Measurements from ENCODE around the gene C14orf132. TPM values are rescaled to one million over a fixed set of nuclear protein-coding genes. Genes with fewer than 3 reads are reported as not detected.
A peak's percentile ranks its signal among the peaks of the same experiment; 100 is the strongest.

The C14orf132 gene
- total RNA-seq, 1 experiment from 2014 or later = 1.3 TPM

DNA sequence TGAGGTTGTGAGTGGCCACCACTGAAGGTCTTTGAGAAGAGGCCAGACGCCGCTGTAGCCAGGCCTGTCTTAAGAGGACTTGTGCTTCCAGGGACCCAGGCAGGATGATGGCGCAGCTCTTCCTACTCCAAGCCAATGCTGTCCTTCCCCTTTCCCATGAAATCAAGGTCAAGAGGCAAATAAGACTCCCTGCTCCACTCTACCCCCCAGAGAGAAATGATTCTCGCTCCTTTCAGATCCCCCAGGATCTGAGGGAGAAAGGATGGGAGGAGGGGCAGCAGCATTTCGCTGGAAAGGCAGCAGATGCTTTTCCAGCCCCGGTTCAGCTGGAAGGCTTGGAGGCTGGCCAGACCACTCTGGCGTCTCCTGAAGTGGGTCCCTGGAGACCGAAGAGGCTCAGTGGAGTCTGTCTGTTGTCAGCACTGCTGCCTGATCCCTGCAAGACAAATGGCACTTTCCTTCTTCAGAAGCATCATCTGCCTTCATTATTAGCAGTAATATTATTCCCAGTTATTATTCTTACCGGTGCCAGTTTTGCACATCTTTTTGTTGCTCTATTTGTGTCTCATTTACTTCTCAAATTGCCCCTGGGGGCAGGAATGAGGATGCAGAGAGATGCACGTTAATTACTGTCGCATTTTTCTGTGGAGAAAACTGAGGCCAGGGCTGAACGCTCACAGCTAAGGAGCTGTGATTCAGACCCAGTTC lies 51.4 kb downstream of the C14orf132 start:
- DNase-seq (ENCODE audit: low read depth) = no peak
- in situ Hi-C loops (cut with HindIII; ENCODE audit: low pct_unique_long_range_greater_than_20kb, low sequenced_read_pairs) = no loop called here

DNA sequence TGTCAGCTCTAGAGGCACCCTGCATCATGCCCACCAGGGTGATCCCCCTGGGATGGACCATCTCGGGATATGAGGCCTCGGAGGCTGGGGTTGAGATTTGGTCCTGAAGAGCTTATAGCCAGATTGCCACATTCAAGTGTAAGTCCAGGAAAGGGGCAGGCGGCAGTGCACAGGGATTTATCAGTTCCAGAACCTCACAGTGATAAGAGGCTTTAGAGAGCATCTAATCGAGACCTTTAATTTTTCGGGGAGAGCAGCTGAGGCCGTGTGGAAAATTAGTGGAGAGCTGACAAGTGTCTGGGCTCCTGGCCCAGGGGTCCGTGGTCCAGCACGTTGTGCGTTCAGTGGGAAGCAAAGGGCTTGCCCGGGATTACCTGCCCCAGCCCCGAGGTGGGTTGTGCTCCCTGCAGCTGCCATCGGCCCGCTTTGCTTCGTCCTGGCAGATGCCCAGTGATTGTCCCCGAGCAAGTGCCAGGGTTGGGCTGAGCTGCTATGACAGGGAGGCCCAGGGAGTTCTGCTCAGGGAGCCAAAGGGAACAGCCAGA lies 52.1 kb downstream of the C14orf132 start:
- no peak for DNase-seq (ENCODE audit: low read depth)
- in situ Hi-C loops (cut with HindIII; ENCODE audit: low pct_unique_long_range_greater_than_20kb, low sequenced_read_pairs) = no loop called here

DNA sequence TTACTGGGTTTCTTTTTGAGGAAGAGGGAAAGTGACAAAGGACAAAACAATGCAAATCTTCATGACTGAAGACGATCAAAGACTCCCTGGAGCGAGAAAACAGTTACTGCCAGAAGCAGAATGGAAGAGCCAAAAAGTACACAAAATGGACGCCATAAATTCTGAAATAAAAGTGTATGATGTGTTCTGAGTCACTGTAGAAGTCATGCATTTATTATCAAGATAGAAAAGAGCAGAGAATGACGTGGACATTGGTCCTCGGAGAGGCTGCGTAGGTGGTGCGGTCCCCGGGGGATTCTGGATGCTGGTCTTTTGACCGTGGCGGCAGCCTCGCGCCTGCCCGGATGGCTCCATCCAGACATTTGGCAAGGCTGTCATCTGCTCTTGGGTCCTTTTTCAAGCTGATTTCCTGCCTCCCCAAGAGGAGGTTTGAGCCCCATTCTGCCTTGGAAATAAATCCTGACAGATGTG lies 52.8 kb downstream of the C14orf132 start:
- DNase-seq (ENCODE audit: low read depth) = no peak
- in situ Hi-C loops (cut with HindIII; ENCODE audit: low pct_unique_long_range_greater_than_20kb, low sequenced_read_pairs) = no loop called here

DNA sequence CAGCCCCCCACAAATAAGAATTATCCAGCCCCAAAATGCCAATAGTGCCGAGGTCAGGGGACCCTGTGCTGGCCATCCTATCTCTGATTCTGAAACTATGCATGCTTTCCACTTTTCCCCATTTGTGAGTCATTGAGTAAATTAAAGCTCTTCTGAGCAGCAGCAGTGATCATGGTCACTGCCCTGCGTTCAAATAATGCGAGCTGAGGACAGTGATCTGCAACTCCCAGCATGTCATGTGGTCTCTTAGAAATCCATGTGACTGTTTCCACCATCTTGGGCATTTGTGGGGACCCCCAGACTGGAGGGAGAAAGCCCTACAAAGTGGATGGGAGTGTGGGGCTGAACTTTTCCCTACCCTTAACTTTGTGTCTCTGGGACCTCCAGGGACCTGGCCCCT lies 53.8 kb downstream of the C14orf132 start:
- DNase-seq (ENCODE audit: low read depth) = no peak
- in situ Hi-C loops (cut with HindIII; ENCODE audit: low pct_unique_long_range_greater_than_20kb, low sequenced_read_pairs) = no loop called here

DNA sequence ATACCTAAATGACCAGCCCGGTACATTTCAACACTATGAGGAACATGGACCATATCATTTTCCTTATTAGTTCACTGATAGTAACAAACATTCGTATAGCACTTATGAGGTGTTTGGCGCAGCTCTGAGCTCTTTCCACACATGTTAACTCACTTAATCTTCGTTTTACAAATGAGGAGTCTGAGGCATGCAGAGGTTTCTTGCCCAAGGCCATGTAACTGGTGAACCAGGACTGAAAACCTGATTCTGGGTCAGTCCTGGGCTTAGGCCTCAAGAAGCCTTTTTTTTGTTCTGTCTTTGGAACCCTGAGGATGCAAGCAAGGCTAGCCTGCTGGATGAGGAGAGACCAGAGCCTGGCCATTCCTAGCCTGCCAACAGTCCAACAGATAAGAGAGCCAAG lies 55.0 kb downstream of the C14orf132 start:
- no peak for DNase-seq (ENCODE audit: low read depth)
- in situ Hi-C loops (cut with HindIII; ENCODE audit: low pct_unique_long_range_greater_than_20kb, low sequenced_read_pairs) = no loop called here

DNA sequence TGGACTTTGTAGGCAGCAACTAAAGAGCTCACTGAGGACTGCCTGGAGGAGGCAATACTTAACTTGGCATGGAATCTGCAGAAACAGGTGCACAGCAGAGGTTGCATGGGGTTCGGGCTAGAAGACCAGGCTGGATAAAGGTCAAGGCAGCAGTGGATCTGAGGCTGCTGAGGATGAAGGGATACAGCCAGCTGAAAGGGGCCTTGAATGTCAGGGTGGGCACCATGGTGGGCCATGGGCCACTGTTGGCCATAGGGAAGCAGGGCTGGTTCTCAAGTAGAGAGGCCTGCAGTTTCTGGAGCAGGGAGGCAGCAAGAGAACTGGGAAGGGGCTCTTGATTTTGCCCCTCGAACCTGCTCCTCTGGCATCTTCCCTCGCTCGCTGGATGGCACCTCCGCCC lies 55.5 kb downstream of the C14orf132 start:
- DNase-seq (ENCODE audit: low read depth) = no peak
- in situ Hi-C loops (cut with HindIII; ENCODE audit: low pct_unique_long_range_greater_than_20kb, low sequenced_read_pairs) = no loop called here

DNA sequence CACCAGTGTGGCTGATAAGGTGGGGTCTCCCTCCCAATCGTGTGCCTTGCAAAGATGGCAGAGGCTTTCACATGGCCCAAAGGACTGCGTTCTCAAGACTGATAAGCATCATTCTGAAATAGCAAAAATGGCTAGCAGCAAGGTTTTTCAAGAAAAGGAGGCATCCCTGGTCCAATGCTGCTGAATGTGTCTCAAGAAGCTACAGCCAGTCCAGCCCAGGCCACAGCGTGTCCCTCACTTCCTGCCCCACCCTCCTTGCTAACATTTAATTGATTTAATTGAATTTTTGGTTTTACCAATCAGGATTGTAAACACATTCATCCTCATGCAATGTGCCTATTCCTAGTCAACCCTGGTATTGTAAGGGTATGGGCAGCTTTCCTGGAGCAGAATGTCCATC lies 55.9 kb downstream of the C14orf132 start:
- in situ Hi-C loops (cut with HindIII; ENCODE audit: low pct_unique_long_range_greater_than_20kb, low sequenced_read_pairs) = no loop called here
- no peak for DNase-seq (ENCODE audit: low read depth)

DNA sequence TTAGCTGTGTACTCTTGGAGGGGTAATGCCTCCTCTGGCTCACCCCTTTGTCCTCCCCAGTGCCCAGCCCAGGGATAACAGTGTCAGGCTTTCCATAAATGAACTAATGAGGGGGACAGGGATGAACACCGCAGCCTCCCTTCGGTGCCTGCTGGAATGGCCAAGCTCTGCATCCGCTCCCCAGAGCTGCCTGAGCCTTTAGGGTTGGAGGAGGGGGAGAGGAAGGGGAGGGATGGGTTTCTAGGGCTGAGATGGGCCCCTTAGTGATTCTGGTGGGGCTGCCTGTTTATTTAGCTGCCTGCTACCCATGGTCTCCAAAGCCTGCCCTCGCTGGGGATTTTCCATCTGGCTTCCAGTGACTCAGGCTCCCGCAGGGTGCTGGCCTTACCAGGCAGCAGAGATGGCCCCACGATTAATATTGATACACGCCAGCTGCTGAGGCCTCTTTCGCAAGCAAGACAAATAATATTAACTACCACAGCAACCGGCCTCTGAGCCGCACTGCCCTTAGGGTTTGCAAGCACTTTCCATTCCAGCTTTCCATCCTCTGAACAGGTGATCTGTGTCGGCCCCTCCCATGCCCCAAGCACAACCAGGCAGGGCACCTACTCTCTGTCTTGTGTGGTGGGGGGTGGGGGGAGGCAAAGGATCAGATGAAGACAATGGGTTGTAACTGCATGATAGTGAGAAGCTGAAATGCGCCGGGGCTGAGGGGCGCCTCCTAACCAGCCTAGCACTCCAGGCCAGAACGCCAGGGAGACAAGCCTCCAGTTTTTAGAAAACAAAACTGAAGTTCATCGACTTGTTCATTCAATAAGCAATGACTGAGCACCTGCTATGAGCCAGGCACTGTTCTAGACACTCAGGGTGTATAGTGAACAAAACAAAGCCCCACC lies 56.7 kb downstream of the C14orf132 start:
- DNase-seq (ENCODE audit: low read depth) = peak; percentile 49
- in situ Hi-C loops (cut with HindIII; ENCODE audit: low pct_unique_long_range_greater_than_20kb, low sequenced_read_pairs) = no loop called here

DNA sequence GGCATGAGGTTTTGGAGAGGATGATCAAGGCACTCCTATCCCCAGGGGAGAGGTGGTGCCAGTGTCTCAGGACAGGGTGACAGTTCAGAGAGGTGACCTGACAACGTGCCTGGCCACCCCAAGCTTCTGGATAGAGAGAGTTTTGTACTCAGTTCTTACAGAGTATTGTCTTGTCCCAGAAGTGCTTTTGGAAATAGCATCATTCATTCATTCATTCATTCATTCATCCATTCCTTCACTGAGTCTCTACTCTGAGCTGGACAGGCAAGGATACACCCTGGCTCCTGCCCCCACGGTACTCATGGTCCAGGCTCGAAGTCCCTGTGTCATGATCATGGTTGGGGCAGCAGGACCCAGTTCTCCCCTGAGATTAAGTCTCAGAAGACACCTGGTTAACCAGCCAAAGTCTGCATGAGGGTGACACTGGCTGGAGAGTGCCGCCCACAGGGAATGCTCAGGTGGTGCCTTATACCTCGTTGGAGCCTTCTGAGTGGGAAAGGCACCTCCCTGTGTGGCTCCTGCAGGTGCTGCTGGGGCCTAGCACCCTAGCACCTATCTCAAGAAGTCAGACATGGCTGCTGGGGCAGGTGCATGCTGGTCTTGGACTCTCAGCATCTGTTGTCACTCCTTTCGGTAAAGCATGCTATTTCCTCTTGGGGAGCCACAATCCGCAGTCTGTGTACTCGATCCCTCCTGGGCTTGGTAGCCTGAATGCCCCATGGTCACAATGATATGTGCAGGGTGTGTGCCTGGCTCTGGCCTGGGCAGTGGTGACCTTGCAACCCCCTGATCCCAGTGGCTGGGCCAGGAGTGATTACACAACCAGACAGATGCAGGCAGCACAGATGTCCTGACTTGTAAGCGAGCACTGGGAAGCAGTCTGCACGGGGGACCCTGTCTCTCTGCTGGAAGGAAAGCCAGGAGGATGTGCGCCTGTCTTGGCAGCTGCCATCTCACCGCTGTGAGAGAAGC lies 57.8 kb downstream of the C14orf132 start:
- DNase-seq (ENCODE audit: low read depth) = no peak
- in situ Hi-C loops (cut with HindIII; ENCODE audit: low pct_unique_long_range_greater_than_20kb, low sequenced_read_pairs) = no loop called here

DNA sequence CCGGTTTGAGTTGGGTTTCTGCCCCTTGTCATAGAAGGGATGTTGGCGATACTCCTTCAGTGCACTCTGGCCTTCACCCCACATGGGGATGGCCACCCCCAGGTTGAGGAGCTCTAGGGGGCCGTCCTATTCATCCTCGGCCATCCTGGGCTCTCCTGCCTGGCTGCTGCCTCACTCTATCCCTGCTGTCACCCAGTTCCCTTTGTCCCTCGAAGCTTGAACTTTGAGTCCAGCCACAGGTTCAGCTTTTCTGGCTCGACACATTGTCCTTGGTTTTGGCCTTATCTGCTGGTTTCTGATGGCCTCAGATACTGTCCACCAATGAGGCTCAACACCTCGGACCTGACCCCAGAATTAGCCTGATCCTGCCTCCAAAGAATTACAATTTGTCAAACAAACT lies 58.6 kb downstream of the C14orf132 start:
- in situ Hi-C loops (cut with HindIII; ENCODE audit: low pct_unique_long_range_greater_than_20kb, low sequenced_read_pairs) = no loop called here
- DNase-seq (ENCODE audit: low read depth) = no peak

DNA sequence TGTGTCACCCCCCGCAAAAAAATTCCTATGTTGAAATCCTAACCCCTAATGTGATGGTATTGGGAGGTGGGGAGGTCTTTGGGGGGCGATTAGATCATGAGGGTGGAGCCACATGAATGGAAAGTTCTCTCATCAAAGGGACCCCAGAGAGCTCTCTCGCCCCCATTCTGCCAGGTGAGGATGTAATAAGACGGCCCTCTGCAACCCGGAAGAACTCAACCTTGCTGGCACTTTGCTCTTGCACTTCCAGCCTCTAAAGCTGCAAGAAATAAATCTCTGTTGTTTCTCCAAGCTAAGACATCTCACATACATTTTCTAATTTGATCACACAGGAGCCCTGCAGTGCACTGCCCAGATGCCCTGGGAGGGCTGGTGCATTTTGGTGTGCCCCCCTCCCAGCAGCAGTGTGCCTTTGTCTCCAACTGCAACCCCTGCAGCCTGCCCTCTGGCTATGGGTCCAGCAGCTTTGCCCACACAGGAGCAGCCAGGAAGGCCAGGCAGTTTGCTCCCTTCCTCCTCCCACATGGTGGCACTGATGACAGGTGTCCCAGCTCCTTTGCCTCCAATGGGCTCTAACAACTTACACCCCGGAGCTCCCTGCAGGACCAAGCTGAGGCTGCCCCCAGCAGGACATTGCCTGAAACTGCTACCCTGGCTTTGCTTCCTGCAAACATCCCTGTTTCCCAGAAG lies 59.3 kb downstream of the C14orf132 start:
- peak; percentile 36 for DNase-seq (ENCODE audit: low read depth)
- in situ Hi-C loops (cut with HindIII; ENCODE audit: low pct_unique_long_range_greater_than_20kb, low sequenced_read_pairs) = no loop called here

DNA sequence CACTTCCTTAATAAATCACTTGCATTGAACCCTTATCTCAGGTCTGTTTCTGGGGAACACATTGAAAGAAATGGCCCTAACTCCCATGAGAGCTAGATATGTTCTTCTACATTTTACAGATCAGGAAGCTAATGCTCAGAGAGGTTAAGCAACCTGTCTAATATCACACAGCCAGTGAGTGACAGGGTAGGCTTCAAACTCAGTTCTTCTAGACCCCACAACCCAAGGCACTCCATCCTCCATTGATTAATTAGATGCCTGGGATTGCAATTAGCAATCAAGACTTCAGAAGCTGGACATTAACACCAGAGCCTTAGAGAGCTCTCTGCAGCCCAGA lies 59.8 kb downstream of the C14orf132 start:
- DNase-seq (ENCODE audit: low read depth) = no peak
- in situ Hi-C loops (cut with HindIII; ENCODE audit: low pct_unique_long_range_greater_than_20kb, low sequenced_read_pairs) = no loop called here

DNA sequence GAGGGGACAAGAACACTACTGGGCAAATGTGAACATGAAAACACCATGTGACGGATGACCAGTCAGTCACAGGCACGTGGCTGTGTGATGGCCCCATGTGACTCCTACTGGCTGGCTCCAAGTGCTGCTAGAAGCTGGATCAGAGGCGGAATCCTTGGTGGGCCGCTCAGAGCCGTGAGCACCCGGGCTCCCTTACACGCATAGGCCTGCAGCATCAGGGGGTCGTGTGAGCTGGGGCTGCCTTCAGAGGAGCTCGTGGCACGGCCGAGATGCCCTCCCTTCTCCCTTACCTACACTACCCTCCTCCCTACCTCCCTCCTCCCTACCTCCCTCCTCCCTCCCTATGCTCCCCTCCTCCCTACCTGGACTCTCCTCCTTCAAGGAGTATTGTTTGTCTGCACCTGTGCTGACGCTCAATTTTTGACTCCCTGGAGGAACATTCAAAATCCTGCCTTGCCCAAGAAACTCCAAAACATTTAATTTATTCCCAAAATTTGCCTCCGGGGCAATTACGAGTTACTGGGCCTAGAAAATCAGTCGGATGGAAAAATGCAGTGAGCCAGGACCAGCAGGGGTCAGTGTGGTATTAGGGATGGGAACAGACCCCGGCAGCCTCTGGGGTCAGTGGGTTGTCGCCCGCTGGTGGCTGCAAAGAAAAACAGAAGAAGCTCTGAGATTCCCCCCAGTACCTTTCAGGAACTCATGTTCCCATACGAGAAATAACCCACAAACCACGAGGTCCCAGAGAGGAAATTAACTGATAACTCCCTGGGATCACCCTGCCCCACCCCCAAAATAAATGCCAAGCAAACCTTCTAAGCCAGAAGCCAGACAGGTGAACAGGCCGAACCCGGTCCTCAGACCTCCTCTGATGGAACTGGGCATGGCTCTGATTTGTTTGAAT lies 61.3 kb downstream of the C14orf132 start:
- in situ Hi-C loops (cut with HindIII; ENCODE audit: low pct_unique_long_range_greater_than_20kb, low sequenced_read_pairs) = no loop called here
- peak; percentile 60 for DNase-seq (ENCODE audit: low read depth)

DNA sequence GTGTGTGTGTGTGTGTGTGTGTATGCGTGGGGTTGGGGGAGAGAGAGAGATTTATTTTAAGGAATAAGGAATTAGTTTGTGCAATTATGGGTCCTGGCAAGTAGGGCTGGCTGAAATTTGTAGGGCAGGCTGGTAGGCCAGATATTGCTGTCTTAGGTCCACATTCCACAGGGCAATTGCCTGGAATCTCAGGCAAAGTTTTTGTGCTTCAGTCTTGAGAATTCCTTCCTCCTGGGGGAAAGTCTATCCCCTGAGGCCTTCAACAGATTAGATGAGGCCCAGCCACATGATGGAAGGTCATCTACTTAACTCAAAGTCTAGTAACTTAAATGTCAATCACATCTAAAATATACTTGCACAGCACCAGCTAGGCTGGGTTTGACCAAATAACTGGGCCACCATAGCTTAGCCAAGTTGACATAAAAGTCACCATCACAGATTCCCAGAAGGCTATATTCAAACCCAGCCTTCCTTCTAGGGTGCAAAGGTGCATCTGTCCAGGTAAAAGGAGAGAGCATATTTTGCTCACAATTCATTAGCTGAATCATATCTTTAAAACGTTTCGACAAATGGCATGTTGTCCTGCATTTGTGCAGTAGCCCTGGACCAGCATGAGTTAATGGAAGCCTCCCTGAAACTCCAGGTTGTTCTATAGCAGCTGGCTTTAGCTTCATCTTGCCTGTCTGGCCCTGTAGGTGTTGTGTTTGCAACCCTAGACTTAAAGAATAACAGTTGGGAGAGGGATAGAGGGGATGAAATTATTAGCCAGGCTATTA lies 63.1 kb downstream of the C14orf132 start:
- no peak for DNase-seq (ENCODE audit: low read depth)
- in situ Hi-C loops (cut with HindIII; ENCODE audit: low pct_unique_long_range_greater_than_20kb, low sequenced_read_pairs) = no loop called here

DNA sequence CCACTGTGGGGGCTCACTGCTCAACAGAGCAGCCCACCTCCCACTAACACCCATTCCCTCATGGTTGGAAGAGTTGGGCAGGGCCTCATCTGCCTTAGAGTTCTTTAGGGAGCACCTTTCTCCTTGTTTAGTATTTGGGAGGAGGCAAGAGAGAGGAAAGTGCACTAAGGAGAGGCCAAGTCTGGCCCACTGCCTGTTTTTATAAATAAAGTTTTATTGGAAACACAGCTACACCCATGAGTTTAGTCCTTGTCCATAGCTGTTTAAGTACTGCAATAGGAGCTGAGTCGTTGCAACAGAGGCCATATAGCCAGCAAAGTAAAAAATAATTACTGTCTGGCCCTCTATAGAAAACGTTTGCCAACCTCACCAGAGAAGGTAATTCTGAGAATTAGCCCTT lies 63.9 kb downstream of the C14orf132 start:
- DNase-seq (ENCODE audit: low read depth) = no peak
- in situ Hi-C loops (cut with HindIII; ENCODE audit: low pct_unique_long_range_greater_than_20kb, low sequenced_read_pairs) = no loop called here
